IPS-18c (cell line): ENCODE measurements around the gene DEPDC5.

ENCODE experiments used
- H3K4me3 ChIP-seq: 2 replicates; pipeline ENCODE4 v1.7.0; 2013; ENCODE audit warnings: low read depth, mild to moderate bottlenecking, low read length, moderate library complexity; ENCODE audit not compliant: insufficient read depth
- H3K9me3 ChIP-seq: one replicate; pipeline ENCODE4 v1.6.1; 2013; ENCODE audit warnings: mild to moderate bottlenecking, low read length, moderate library complexity; ENCODE audit not compliant: control insufficient read depth, insufficient read depth

The DEPDC5 gene

DNA sequence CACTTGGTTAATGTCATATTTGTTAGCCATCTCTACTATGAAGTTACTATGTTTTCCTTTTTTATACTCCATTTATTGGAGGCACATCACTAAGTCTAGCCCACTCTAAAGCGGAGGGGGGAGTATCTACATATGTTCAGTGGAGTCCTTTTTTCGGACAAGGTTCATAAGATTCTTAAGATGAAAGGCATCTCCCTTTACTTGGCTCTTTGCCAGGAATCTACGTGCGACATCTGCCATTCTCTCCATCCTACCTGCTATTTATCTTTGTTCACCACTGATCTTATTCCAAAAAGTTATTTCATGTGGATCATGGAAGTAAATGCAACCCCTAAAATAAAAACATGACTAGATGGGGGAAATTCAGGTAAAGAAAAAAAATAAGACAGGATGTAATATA, 113.1 kb downstream of the DEPDC5 start:
- H3K4me3 ChIP-seq, result no peak overlapping the region
- no peaks in the 10 kb centered on the region for H3K9me3 ChIP-seq

DNA sequence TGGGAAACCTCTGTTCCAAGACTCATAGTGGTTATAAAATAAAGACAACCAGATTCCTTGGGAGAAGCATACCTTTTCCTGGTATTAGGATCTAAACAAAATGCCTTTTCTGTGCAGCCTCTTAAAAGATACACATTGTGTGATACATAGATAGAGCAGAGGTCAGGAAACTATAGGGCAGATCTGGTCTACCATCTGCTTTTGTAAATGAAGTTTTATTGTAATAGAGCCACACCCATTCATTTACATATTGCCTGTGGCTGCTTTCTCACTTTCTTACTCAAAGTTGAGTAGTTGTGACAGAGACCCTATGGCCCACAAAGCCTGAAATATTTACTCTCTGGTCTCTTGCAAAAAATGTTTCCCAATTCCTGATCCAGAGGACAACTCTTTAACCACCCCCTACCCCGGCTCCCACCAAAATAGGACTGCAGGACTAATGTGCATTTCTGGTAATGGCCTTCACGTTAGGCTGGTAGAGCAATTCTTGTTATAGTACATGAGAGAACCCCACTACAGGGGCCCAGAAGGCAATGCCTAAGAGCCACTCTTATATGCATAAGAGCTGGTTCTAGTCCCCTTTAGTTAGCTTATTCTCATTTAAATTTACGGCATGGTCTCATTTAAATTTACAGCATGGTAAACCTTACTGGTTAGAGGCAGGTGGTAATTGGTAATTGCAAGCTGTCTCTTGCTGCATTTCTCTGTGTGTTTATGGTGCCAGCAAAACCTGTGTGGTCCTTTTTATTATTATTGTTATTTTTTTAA, 113.8 kb downstream of the DEPDC5 start:
- Histone ChIP-seq H3K9me3 (no peaks in the 10 kb centered on the region), H3K4me3 (no peak overlapping the region)

DNA sequence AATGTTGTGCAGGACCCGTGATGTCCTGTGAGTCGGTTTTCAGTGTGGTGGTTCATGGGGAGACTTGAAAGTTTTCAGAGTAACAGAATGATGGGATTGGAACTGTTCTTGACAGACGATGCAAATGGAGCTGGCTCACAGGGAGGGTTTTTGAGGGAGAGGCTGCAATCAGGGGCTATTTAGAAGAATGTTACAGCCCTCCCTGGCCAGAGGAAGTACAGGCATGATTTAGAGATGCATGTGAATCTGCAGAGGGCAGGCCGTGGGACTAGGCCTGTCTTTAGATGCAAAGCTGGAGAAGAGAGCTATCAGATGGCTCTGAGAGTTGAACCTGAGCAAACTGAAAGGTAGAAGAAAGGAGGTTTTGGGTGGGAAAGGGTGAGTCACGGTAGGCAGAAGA, 115.9 kb downstream of the DEPDC5 start:
- no peak overlapping the region for H3K4me3 ChIP-seq
- no peaks in the 10 kb centered on the region for H3K9me3 ChIP-seq

DNA sequence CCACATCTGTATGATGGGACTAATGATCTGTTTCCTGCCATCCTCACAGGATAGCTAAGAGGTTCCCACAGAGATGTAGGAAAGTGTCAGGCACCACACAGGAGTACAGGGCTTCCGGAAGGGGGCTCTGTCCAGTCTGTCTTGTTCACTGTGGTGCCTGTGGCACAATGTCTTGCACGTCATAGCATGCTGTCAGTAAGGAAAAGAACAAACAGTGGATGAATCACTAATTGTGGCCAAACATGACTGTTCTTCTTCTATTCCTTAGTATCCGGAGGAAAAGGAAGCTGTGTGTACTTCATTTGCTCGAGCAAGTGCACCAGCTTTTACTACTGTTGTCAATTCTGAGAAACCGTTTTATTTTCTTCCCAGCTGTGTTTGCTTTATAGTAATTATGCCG, 117.1 kb downstream of the DEPDC5 start:
- Histone ChIP-seq H3K4me3 (no peak overlapping the region), H3K9me3 (no peaks in the 10 kb centered on the region)

DNA sequence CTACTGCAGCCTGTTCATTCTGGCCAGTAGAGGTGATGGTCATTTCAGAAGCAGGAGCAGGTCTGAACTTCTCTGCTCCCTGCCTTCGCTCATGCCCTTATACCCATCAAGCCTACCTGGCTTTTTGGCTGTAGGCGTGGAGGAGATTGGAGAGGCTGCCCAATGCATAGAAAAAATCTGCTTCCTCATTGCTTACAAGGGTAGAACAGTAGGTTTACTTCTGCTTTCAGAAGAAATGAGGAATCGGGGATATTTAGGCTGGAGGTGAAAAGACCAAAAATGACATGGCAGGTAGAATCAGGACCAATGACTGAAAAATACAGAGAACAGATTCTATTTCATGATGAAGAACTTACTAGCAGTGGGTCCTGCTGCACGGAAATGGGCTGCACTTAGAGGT, 117.7 kb downstream of the DEPDC5 start:
- H3K9me3 ChIP-seq, result no peaks in the 10 kb centered on the region

DNA sequence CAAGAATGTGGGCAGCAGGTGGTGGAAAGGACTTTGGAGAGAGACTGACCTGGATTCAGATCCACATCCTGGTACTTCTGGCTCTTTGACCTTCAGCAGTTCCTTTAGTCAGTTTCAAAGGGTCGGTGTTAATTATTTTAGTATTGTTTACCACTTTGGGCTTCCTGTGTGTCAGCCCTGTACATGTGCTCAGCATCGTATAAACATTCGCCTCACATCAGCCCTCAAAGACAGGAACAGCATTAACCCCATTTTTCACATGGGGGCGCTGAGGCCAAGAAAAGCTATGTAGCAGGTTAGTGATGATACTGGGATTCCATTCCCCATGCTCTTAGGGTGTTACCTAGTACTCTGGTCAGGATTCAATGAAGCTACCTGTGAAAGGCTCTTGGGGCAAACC, 118.4 kb downstream of the DEPDC5 start:
- Histone ChIP-seq H3K4me3 (no peak overlapping the region), H3K9me3 (no peaks in the 10 kb centered on the region)

More for the DNA sequence above, 117.7 kb downstream of the DEPDC5 start:
- H3K4me3 ChIP-seq, result no peak overlapping the region

DNA sequence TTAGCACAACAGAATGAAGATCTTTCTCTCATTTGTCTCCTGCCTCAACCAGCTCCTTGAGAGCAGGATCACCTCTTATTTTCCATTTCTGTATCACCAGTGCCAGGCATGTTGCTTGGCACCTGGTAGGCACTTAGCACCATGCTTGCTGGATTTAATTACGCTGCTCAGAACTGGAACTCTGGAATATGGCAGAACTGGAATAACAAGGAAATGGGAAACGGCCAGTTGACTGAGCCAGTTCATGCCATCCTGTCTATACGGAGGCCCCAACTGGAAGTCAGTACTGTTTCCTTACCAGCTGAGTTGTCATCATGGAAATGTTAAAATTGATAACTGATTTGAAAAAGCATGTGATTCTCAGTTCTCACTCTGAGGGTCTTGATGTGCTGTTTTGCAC, 121.0 kb downstream of the DEPDC5 start:
- no peaks in the 10 kb centered on the region for H3K9me3 ChIP-seq
- no peak overlapping the region for H3K4me3 ChIP-seq

DNA sequence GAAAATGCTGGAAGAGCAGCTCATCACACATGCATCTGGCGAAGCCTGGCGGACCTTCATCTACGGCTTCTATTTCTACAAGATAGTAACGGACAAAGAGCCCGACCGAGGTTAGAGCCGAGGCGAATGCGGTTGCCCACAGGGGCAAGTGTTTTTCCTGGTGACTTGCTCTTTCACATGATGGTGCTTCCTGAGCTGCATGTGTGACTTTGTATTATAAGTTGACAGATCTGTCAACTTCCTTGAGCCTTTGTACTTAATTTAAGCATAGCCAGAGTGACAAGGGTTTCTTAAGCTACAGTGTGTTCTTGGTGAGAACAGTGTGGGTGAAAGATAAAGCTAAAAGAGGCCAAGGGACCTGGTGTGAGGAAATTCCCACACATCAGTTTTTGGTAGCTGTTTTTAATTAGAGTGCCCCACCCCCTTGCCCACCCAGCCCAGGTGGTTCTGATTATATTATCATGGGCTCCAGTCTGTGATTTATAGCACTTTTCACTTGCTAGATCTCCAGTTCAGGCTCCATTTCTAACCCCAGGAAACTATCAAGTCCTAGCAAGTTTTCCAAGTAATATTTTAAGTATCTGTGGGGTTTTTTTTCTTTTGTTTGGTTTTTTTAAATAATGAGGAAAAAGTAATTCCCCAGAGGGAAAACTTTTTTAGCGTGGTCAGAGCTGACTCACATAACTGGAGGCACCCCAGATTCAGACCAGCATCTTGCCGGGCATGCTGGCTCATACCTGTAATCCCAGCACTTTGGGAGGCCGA, 122.5 kb downstream of the DEPDC5 start:
- H3K4me3 ChIP-seq, result no peak overlapping the region
- no peaks in the 10 kb centered on the region for H3K9me3 ChIP-seq

DNA sequence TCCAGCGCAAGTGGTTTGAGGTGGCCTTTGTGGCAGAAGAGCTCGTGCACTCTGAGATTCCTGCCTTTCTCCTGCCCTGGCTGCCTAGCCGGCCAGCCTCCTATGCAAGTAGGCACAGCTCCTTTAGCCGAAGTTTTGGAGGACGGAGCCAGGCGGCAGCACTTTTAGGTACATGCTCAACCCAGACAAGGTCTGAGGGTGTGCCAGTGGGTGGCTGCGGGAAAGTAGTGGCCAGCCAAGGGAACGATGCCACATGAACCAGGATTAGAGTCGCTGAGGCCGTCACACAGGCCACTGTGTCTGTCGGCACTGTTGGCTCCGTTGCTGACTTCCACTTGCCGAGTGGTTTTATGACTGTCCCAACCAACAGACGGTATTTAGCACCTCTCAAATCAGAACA, 125.8 kb downstream of the DEPDC5 start:
- H3K9me3 ChIP-seq, result no peaks in the 10 kb centered on the region
- no peak overlapping the region for H3K4me3 ChIP-seq

DNA sequence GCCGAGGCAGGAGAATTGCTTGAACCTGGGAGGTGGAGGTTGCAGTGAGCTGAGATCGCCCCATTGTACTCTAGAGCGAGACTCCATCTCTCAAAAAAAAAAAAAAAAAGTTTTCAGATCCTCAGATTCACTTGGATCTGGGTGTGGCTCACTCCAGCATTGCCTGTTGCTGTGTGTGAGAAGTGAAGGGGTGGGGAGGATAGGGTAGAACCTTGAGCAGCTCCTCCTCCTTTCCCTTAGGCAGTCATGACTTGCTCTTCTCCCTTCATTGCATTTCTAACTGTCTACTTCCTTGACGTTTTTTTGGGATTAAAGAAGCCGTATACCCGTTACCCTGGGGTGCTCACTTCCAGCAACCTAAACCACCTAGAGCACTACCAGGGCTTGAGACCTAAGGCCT, 127.4 kb downstream of the DEPDC5 start:
- Histone ChIP-seq H3K9me3 (no peaks in the 10 kb centered on the region), H3K4me3 (no peak overlapping the region)

DNA sequence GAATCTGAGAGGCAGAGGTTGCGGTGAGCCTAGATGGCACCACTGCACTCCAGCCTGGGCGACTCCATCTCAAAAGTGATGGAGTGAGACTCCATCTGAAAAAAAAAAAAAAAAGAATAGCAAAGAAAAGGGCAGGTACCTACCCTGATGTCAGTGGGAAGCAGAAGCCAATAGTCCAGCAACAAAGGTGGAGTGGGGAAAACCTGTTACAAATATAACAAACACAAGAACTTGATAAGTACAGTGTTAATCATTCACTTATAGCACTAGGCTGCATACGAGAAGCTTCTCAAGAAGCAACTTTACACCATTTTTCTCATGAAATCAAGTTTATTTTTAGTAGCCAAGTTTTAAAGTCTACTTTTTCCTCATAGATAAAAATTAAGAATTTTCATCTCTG, 128.0 kb downstream of the DEPDC5 start:
- Histone ChIP-seq H3K9me3 (no peaks in the 10 kb centered on the region), H3K4me3 (no peak overlapping the region)

DNA sequence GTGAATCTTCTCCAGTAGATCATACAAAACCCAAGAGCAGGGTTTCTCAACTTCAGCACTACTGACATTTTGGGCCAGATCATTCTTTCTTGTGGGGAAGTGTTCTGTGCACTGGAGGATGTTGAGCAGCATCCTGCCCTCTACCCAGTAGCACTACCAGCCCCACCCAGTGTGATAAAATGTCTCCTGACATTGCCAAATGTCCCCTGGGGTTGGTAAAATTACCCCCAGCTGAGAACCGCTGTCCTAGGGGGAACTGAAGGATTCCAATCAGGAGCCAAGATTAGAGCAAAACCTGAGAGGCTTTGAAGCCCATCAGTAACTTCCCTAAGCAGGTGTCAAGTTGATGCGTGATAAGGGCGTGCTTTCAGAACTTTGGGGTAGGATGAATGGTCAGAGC, 129.2 kb downstream of the DEPDC5 start:
- H3K4me3 ChIP-seq, result no peak overlapping the region
- H3K9me3 ChIP-seq, result no peaks in the 10 kb centered on the region

DNA sequence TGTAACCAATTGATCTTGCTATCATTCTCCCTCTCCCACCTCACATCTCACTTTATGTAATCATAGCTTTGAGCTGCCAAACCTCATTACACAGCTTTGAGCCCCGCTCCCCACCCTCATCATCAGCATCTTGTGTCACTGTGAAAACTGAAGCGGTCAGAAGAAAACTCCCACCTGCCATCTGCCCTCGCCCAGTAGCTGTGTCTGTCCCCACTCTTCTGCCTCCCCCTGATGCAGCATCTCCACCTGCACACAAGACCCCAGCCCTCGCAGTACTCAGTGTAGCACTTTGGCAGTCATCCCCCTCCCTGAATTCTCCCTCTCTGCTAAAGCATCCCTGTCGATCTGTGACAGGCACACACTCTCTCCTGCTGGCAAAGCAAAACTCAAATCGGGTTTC, 130.2 kb downstream of the DEPDC5 start:
- no peaks in the 10 kb centered on the region for H3K9me3 ChIP-seq

DNA sequence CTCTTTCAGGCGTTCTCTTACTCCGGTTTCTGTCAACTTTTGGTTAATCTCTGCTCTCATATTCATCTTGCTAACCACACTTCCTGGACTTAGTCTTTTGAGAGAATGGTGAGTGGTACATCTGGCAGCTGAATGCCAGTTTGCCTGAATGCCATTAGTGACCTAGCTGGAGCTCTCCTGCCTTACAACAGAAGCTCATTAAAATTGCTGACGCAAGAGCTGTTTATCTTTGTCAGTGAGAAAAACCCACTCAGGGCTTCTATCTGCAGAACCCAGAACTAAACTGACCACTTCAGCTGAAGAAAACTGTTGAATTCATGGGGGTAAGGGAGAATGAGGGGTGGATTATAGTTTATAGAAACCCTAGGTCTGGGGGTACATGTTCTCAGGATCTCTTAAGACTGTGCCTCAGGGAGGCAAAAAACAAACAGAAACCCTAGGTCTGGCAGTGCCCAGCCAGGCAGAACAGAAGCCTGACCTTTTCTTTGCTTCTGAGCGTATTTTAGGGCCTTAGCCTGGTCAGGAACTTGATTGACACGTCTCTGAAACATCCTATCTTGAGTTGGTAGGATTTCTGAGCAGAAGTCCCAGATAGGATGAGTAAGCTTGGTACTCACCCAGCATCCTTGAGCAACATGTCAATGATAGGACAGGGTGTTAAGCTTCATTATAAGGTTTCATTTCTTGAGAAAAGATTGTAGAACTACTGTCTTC, 137.7 kb downstream of the DEPDC5 start:
- Histone ChIP-seq H3K9me3 (no peaks in the 10 kb centered on the region), H3K4me3 (no peak overlapping the region)

More for the DNA sequence above, 130.2 kb downstream of the DEPDC5 start:
- no peak overlapping the region for H3K4me3 ChIP-seq

DNA sequence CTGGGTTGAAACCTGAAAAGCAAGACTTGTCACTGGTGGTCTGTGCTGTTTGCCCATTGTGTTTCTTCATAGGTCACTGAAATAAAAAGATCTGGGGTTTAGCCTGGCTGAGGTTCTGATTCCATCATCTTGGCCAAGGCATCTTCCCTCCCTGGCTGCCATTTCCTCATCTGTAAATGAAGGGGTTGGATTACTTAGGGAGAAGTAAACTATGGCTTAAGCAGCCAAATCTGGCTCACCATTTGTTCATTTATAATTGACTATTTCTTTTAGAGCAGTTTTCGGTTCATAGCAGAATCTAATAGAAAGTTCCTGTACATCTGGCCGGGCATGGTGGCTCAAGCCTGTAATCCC, 138.2 kb downstream of the DEPDC5 start:
- Histone ChIP-seq H3K4me3 (no peak overlapping the region), H3K9me3 (no peaks in the 10 kb centered on the region)

DNA sequence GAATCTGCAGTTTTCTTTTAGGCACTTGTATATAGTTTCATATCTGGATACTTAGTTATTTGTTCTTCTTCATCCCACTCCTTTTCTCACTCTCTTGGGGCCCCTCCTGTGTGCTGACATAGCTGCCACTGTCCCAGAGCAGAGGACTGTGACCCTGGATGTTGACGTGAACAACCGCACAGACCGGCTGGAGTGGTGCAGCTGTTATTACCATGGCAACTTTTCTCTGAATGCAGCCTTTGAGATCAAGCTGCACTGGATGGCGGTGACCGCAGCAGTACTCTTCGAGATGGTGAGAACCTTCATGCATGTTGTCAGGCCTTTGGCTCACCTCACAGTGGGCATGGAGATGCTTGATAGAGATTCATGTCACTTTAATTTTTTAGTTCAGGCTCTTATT, 139.6 kb downstream of the DEPDC5 start:
- Histone ChIP-seq H3K4me3 (no peak overlapping the region), H3K9me3 (no peaks in the 10 kb centered on the region)

DNA sequence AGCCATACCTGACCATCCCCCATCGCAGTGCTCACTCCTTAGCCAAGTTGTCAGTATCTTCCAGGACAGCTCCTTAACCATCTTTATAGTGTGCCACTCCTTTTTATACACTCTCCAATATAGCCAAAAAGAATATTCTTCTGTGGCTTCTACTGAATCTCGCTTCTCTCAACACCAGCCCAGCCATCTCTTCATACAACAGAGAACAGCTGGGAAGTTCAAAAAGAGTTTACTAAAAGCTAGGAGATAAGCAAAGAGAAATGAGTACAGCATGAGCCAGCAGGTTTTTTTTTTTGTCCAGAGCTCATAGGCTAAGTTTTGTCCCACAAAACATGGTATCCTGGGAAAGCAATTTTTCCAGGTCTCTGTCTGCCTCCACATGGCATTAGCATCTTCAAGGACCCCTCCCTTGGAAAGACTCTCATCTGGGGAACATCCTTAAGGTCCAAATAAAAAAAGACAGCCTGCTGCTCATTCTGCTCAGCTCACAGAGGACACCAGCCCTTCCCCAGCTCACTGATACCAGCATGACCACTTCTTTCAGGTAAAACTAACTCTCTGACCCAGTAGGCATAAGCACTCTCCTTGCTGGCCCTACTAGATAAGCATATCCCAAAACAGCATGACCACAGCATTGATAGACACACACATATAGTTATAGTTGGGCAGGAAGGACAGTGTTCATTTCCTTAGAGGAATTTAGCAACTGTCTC, 141.7 kb downstream of the DEPDC5 start:
- H3K4me3 ChIP-seq, result no peak overlapping the region
- no peaks in the 10 kb centered on the region for H3K9me3 ChIP-seq
